ELF-1 (cell line): ENCODE results near the gene BAX.

Experiments
- DNase-seq: peaks from one replicate; pipeline ENCODE4 v3.0.0-alpha.2; 2016; ENCODE audit warnings: low read depth, low spot score

BAX gene

GRCh38 chr19:48962029-48962848 is 7.6 kb downstream of the BAX start:
- peak; percentile 45 for DNase-seq

GRCh38 chr19:48962849-48963165 is 8.1 kb downstream of the BAX start:
- no peak for DNase-seq

GRCh38 chr19:48963371-48964204 is 8.9 kb downstream of the BAX start:
- DNase-seq: peak; percentile 86

GRCh38 chr19:48964205-48965039 is 9.7 kb downstream of the BAX start:
- DNase-seq: peak; percentile 37

- DNase-seq: peak; percentile 97
Observed at GRCh38 chr19:48965040-48965805, 10.5 kb downstream of the BAX start, which contains the start of gene FTL. Gene FTL (plus strand): TSS chr19:48965309. CDS start chr19:48965508, 199 bp downstream.

- peak; percentile 92 for DNase-seq
Observed at GRCh38 chr19:48965806-48966540, 11.3 kb downstream of the BAX start.

GRCh38 chr19:48966541-48967345 is 12.1 kb downstream of the BAX start:
- DNase-seq: peak; percentile 26

GRCh38 chr19:48967346-48968178 is 12.9 kb downstream of the BAX start:
- peak; percentile 60 for DNase-seq

- DNase-seq: no peak
Observed at GRCh38 chr19:48968179-48968661, 13.5 kb downstream of the BAX start.

GRCh38 chr19:48968813-48969218 is 14.1 kb downstream of the BAX start:
- peak; percentile 37 for DNase-seq

- peak; percentile 67 for DNase-seq
Observed at GRCh38 chr19:48969276-48970138, 14.8 kb downstream of the BAX start.

GRCh38 chr19:48970139-48970766 is 15.6 kb downstream of the BAX start:
- no peak for DNase-seq

- DNase-seq: peak; percentile 92
Observed at GRCh38 chr19:48970923-48971395, 16.3 kb downstream of the BAX start.

- DNase-seq: peak; percentile 68
Observed at GRCh38 chr19:48975947-48976847, 21.5 kb downstream of the BAX start.

GRCh38 chr19:48977061-48977460 is 22.4 kb downstream of the BAX start:
- DNase-seq: no peak

GRCh38 chr19:48982280-48982679 is 27.6 kb downstream of the BAX start:
- no peak for DNase-seq
